Left renal pelvis (tissue), 4 donors: Measurements from ENCODE around the gene MAMLD1. TPM values are rescaled to one million over a fixed set of nuclear protein-coding genes. Genes with fewer than 3 reads are reported as not detected.

Experiments
- DNase-seq, 4 donors: peaks; one replicate each; pipeline ENCODE4 v3.0.0-alpha.2; 2013; ENCODE audit warnings: low read depth in 4 of 4, low spot score in 3 of 4
- polyA plus RNA-seq, 4 donors: library from polyadenylated mRNA; unstranded; fragments of 120-200 nt; gene quantifications; one replicate each; pipeline ENCODE4 v1.2.1, GENCODE V29; 2013; ENCODE audit not compliant: insufficient read length in 4 of 4

Gene MAMLD1
- polyA plus RNA-seq, 4 donors: 6.5 to 10.2 (median 7.3) TPM

GRCh38 chrX:150454508-150455214 is 91.5 kb downstream of the MAMLD1 start:
- DNase-seq: no peak

- DNase-seq: no peak
These were observed 92.1 kb downstream of the MAMLD1 start for GRCh38 chrX:150455215-150455608.

- DNase-seq: no peak
These were observed 93.3 kb downstream of the MAMLD1 start for GRCh38 chrX:150456466-150456865.

- no peak for DNase-seq
These were observed 93.8 kb downstream of the MAMLD1 start for GRCh38 chrX:150456941-150457340.

- no peak for DNase-seq
These were observed 96.1 kb downstream of the MAMLD1 start for GRCh38 chrX:150459196-150459595.

GRCh38 chrX:150460063-150460462 is 96.9 kb downstream of the MAMLD1 start:
- no peak for DNase-seq

GRCh38 chrX:150460781-150461180 is 97.7 kb downstream of the MAMLD1 start:
- no peak for DNase-seq

GRCh38 chrX:150463566-150463965 is 100.4 kb downstream of the MAMLD1 start:
- DNase-seq: no peak

- DNase-seq: no peak
These were observed 100.9 kb downstream of the MAMLD1 start for GRCh38 chrX:150464001-150464400.

- no peak for DNase-seq
These were observed 102.2 kb downstream of the MAMLD1 start for GRCh38 chrX:150465326-150465725.

- no peak for DNase-seq
These were observed 103.0 kb downstream of the MAMLD1 start for GRCh38 chrX:150465881-150466775.

- no peak for DNase-seq
These were observed 109.2 kb downstream of the MAMLD1 start for GRCh38 chrX:150472306-150472705.

- DNase-seq: no peak
These were observed 110.3 kb downstream of the MAMLD1 start for GRCh38 chrX:150473371-150473770.

- no peak for DNase-seq
These were observed 112.3 kb downstream of the MAMLD1 start for GRCh38 chrX:150475461-150475860.

- DNase-seq: no peak
These were observed 113.1 kb downstream of the MAMLD1 start for GRCh38 chrX:150476164-150476699.

- DNase-seq: no peak
These were observed 114.3 kb downstream of the MAMLD1 start for GRCh38 chrX:150477371-150477770.

GRCh38 chrX:150478496-150479492 is 115.7 kb downstream of the MAMLD1 start:
- DNase-seq: no peak

- no peak for DNase-seq
These were observed 119.6 kb downstream of the MAMLD1 start for GRCh38 chrX:150482537-150483206.

- DNase-seq: no peak
These were observed 120.4 kb downstream of the MAMLD1 start for GRCh38 chrX:150483356-150483985.
